HepG2 (cell line): ENCODE results near the gene TAF6L. TPM values are rescaled to one million over a fixed set of nuclear protein-coding genes. Genes with fewer than 3 reads are reported as not detected.

Experiments
- CBX2 ChIP-seq, 2 experiments: fragments of 200-600 bp in 1 of 2; sonication (generic); formaldehyde crosslinking in 1 of 2; IDR thresholded peaks; 2 replicates each; pipeline versions ENCODE4 v1.7.0 to v1.8.1; 2018 to 2022; ENCODE audit warnings: low read depth in 2 of 2, low read length in 1 of 2, mild to moderate bottlenecking in 1 of 2, missing genetic modification reagents in 1 of 2
- CEBPG ChIP-seq: IDR thresholded peaks from 2 replicates; pipeline ENCODE4 v1.6.1; 2016
- FOSL1 ChIP-seq: sonication (generic); formaldehyde crosslinking; IDR thresholded peaks from 2 replicates; pipeline ENCODE4 v1.9.0; 2021; ENCODE audit warnings: missing genetic modification reagents, borderline replicate concordance
- FOXJ3 ChIP-seq: sonication (generic); formaldehyde crosslinking; IDR thresholded peaks from 2 replicates; pipeline ENCODE4 v1.4.0; 2020; ENCODE audit warnings: missing genetic modification reagents, mild to moderate bottlenecking, borderline replicate concordance
- JDP2 ChIP-seq: sonication (generic); formaldehyde crosslinking; IDR thresholded peaks from 2 replicates; pipeline ENCODE4 v1.8.1; 2022; ENCODE audit warnings: missing genetic modification reagents, borderline replicate concordance
- MXI1 ChIP-seq: IDR thresholded peaks from 3 replicates; pipeline ENCODE4 v1.6.1; 2012; ENCODE audit warnings: low read depth, low read length, inconsistent platforms, borderline replicate concordance
- NFKB2 ChIP-seq: sonication (generic); formaldehyde crosslinking; IDR thresholded peaks from 2 replicates; pipeline ENCODE4 v1.4.0; 2020; ENCODE audit warnings: missing genetic modification reagents, borderline replicate concordance
- PHF21A ChIP-seq: sonication (generic); formaldehyde crosslinking; IDR thresholded peaks from 2 replicates; pipeline ENCODE4 v1.5.0; 2020; ENCODE audit warnings: mild to moderate bottlenecking, missing genetic modification reagents
- WIZ ChIP-seq: sonication (generic); formaldehyde crosslinking; IDR thresholded peaks from 2 replicates; pipeline ENCODE4 v1.5.1; 2020; ENCODE audit warnings: mild to moderate bottlenecking, missing genetic modification reagents
- ZFP36L2 ChIP-seq: sonication (generic); formaldehyde crosslinking; IDR thresholded peaks from 2 replicates; pipeline ENCODE4 v1.4.0; 2020; ENCODE audit warnings: missing genetic modification reagents
- ZNF577 ChIP-seq: sonication (generic); formaldehyde crosslinking; IDR thresholded peaks from 2 replicates; pipeline ENCODE4 v1.4.0; 2020; ENCODE audit warnings: mild to moderate bottlenecking, low read depth, missing genetic modification reagents, borderline replicate concordance
- ZNF652 ChIP-seq: IDR thresholded peaks from 2 replicates; pipeline ENCODE4 v1.6.1; 2016; ENCODE audit warnings: low read depth, borderline replicate concordance
- polyA plus RNA-seq, 8 experiments: library from polyadenylated mRNA; depleted of rRNA in 3 of 8; stranded (reverse) in 7 of 8; unstranded in 1 of 8; fragments of >200 nt; fragmentation: Illumina TruSeq in 4 of 8; extraction: Trizol in 4 of 8; gene quantifications; 2 replicates each; pipeline versions ENCODE4 v1.2.1 to v1.2.3, GENCODE V29; 2011 to 2016; ENCODE audit warnings: low read depth in 4 of 8, missing spikeins in 1 of 8, mixed read lengths in 1 of 8; ENCODE audit not compliant: insufficient read depth in 1 of 8
- total RNA-seq, 5 experiments: library from RNA; depleted of rRNA; stranded (reverse); fragments of >200 nt; fragmentation: Illumina TruSeq; extraction: Trizol; gene quantifications; 2 replicates each; pipeline ENCODE4 v1.2.3, GENCODE V29; 2016; ENCODE audit warnings: low read depth in 1 of 5
- TF ChIP-seq, protein P1 (sequence below): sonication (generic); formaldehyde crosslinking; IDR thresholded peaks from 2 replicates; pipeline ENCODE4 v1.5.0; 2020; ENCODE audit warnings: mild to moderate bottlenecking, missing genetic modification reagents, moderate library complexity
- TF ChIP-seq, protein P2 (sequence below): sonication (generic); formaldehyde crosslinking; IDR thresholded peaks from 2 replicates; pipeline ENCODE4 v1.4.0; 2020; ENCODE audit warnings: mild to moderate bottlenecking, missing genetic modification reagents
- TF ChIP-seq, protein P3 (sequence below): sonication (generic); formaldehyde crosslinking; IDR thresholded peaks from 2 replicates; pipeline ENCODE4 v1.4.0; 2020; ENCODE audit warnings: mild to moderate bottlenecking, missing genetic modification reagents
- TF ChIP-seq, protein P4 (sequence below): sonication (generic); formaldehyde crosslinking; IDR thresholded peaks from 2 replicates; pipeline ENCODE4 v1.5.0; 2020; ENCODE audit warnings: missing genetic modification reagents, mild to moderate bottlenecking, borderline replicate concordance

TAF6L gene
- total and polyA plus RNA-seq, 2 of the 13 experiments (the other 11 are each of a cell fraction or from before 2014, with no cell fraction given) = 12.6 to 19.4 TPM

DNA sequence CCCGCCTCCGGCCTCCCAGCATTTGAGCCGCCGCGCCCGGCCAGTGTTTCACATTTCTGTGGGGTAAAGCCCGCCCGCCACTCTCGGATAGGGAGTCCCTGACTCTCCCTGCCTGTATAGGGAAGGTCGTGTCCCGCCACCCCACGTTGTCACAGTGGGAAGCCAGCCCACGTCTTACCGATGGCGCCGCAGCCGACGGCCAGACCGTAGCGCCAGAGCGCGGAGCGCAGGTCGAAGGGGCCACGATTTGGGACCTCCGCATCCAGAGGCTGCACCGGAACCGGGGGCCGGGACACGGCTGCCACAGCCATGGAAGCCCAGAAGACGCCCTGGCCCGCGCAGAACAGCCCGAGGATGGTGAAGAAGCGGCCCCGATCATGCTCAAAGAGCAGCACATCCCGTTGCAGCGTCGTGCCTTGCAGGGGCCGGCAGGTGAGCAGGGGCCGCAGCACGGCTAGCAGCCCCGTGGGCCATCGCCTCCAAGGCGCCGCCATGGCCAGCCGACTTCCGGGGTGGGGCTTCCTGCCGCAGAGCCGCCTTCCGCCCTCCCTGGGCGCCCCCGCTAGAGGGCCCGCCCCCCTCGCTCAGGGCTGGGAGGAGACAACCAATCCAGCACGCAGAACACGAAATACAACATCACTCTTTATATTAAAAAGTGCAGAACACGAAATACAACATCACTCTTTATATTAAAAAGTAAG is 20.5 kb downstream of the TAF6L start, which contains the start of gene TMEM223 (continued):
- TF ChIP-seq CBX2 (IDR thresholded peaks at IDR 0.05; ENCODE audit: low read depth, low read length) (no peak), CBX2 (CRISPR knock-in tag; IDR thresholded peaks at IDR 0.05; ENCODE audit: low read depth) (no peak), FOXJ3 (CRISPR knock-in tag) (no peak), MXI1 (peak; percentile 91; the same call in 2 of the 3 replicates), JDP2 (CRISPR knock-in tag) (no peak), ZNF577 (CRISPR knock-in tag) (no peak), ZNF652 (CRISPR knock-in tag) (no peak), NFKB2 (peak; percentile 78; the same call in 1 of the 2 replicates), FOSL1 (CRISPR knock-in tag) (no peak), PHF21A (CRISPR knock-in tag) (peak; percentile 47; the same call in 1 of the 2 replicates), CEBPG (CRISPR knock-in tag) (no peak), WIZ (CRISPR knock-in tag) (no peak), ZFP36L2 (no peak)
- TF ChIP-seq, protein P1, sequence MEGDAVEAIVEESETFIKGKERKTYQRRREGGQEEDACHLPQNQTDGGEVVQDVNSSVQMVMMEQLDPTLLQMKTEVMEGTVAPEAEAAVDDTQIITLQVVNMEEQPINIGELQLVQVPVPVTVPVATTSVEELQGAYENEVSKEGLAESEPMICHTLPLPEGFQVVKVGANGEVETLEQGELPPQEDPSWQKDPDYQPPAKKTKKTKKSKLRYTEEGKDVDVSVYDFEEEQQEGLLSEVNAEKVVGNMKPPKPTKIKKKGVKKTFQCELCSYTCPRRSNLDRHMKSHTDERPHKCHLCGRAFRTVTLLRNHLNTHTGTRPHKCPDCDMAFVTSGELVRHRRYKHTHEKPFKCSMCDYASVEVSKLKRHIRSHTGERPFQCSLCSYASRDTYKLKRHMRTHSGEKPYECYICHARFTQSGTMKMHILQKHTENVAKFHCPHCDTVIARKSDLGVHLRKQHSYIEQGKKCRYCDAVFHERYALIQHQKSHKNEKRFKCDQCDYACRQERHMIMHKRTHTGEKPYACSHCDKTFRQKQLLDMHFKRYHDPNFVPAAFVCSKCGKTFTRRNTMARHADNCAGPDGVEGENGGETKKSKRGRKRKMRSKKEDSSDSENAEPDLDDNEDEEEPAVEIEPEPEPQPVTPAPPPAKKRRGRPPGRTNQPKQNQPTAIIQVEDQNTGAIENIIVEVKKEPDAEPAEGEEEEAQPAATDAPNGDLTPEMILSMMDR (CRISPR knock-in tag) = peak; percentile 39; the same call in 1 of the 2 replicates
- TF ChIP-seq, protein P2, sequence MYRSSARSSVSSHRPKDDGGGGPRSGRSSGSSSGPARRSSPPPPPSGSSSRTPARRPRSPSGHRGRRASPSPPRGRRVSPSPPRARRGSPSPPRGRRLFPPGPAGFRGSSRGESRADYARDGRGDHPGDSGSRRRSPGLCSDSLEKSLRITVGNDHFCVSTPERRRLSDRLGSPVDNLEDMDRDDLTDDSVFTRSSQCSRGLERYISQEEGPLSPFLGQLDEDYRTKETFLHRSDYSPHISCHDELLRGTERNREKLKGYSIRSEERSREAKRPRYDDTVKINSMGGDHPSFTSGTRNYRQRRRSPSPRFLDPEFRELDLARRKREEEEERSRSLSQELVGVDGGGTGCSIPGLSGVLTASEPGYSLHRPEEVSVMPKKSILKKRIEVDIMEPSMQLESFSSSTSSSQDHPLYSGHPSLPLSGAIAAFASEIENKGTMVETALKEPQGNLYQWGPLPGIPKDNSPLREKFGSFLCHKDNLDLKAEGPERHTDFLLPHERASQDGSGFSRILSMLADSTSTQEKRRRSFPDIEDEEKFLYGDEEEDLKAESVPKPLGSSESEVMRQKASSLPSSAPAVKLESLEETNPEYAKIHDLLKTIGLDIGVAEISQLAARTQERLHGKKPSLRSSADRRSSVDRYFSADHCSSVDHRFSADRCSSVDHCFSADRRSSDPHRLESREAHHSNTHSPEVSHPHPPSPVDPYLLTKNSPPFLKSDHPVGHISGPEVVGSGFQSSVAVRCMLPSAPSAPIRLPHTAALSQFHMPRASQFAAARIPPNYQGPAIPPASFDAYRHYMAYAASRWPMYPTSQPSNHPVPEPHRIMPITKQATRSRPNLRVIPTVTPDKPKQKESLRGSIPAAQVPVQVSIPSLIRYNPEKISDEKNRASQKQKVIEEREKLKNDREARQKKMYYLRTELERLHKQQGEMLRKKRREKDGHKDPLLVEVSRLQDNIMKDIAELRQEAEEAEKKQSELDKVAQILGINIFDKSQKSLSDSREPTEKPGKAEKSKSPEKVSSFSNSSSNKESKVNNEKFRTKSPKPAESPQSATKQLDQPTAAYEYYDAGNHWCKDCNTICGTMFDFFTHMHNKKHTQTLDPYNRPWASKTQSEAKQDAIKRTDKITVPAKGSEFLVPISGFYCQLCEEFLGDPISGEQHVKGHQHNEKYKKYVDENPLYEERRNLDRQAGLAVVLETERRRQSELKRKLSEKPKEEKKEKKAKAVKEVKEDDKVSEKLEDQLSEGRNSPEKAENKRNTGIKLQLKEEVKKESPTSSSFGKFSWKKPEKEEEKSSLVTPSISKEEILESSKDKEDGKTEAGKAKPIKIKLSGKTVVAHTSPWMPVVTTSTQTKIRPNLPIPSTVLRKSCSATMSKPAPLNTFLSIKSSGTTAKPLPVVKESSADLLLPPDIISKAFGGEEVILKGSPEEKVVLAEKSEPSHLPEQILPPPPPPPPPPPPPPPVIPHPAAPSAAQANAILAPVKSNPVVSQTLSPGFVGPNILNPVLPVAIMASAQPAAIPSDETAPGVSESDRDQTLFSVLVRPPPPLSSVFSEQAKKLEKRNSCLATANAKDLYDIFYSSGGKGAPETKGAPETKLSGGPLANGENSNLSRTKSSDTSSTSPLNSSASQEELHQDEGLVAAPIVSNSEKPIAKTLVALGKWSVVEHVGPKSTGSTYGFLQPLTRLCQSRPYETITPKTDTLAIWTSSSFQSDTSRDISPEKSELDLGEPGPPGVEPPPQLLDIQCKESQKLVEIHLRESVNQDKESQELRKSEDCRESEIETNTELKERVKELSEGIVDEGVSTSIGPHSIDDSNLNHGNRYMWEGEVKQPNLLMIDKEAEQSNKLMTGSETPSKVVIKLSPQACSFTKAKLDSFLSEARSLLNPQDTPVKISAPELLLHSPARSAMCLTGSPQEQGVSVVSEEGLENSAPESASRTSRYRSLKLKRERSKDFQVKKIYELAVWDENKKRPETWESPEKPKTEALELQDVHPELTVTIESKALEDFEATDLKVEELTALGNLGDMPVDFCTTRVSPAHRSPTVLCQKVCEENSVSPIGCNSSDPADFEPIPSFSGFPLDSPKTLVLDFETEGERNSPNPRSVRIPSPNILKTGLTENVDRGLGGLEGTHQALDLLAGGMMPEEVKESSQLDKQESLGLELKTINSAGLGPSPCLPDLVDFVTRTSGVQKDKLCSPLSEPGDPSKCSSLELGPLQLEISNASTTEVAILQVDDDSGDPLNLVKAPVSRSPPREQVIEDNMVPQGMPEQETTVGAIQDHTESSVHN = no peak
- TF ChIP-seq, protein P3, sequence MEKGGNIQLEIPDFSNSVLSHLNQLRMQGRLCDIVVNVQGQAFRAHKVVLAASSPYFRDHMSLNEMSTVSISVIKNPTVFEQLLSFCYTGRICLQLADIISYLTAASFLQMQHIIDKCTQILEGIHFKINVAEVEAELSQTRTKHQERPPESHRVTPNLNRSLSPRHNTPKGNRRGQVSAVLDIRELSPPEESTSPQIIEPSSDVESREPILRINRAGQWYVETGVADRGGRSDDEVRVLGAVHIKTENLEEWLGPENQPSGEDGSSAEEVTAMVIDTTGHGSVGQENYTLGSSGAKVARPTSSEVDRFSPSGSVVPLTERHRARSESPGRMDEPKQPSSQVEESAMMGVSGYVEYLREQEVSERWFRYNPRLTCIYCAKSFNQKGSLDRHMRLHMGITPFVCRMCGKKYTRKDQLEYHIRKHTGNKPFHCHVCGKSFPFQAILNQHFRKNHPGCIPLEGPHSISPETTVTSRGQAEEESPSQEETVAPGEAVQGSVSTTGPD (CRISPR knock-in tag) = no peak
- TF ChIP-seq, protein P4, sequence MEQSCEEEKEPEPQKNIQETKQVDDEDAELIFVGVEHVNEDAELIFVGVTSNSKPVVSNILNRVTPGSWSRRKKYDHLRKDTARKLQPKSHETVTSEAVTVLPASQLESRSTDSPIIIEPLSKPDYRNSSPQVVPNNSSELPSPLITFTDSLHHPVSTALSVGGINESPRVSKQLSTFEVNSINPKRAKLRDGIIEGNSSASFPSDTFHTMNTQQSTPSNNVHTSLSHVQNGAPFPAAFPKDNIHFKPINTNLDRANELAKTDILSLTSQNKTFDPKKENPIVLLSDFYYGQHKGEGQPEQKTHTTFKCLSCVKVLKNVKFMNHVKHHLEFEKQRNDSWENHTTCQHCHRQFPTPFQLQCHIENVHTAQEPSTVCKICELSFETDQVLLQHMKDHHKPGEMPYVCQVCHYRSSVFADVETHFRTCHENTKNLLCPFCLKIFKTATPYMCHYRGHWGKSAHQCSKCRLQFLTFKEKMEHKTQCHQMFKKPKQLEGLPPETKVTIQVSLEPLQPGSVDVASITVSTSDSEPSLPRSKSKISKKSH = no peak
